B cell (primary cell): ENCODE data around the gene PPP3CA. TPM values are rescaled to one million over a fixed set of nuclear protein-coding genes. Genes with fewer than 3 reads are reported as not detected.

Source experiments
- ATAC-seq: fragments of 200-7000 bp; cut with Tn5 transposase; one replicate; pipeline ENCODE4 v1.10.0; 2021; ENCODE audit warnings: low read depth, mild to moderate bottlenecking, moderate number of reproducible peaks, moderate library complexity
- CTCF ChIA-PET: fragments of 350-600 bp; sonication (Branson Sonifier 250); formaldehyde crosslinking; loops from one replicate; lab custom pipeline; 2021; ENCODE audit warnings: antibody characterized with exemption, inconsistent platforms; lab: Charles Lee
- POLR2A ChIA-PET: fragments of 350-600 bp; sonication (Branson Sonifier 250); formaldehyde crosslinking; loops from one replicate; lab custom pipeline; 2021; ENCODE audit warnings: antibody characterized with exemption; lab: Charles Lee
- DNase-seq: peaks from one replicate; pipeline ENCODE4 v3.0.0; 2013
- H2AFZ ChIP-seq: 2 replicates; pipeline ENCODE4 v1.6.1; 2012; ENCODE audit warnings: mild to moderate bottlenecking, low read depth, low read length; ENCODE audit not compliant: insufficient read depth, poor library complexity, severe bottlenecking
- H3K27ac ChIP-seq, 2 donors: 1 replicate in 1 of 2; 2 replicates in 1 of 2; pipeline ENCODE4 v1.5.1; 2012 to 2013; ENCODE audit warnings: low read length in 2 of 2, mild to moderate bottlenecking in 2 of 2, moderate library complexity in 1 of 2
- H3K27me3 ChIP-seq, 4 experiments: fragments of 200-600 bp in 1 of 4; sonication (generic) in 1 of 4; replicated peaks in 1 of 4; 1 replicate in 2 of 4; 2 replicates in 2 of 4; pipeline versions ENCODE4 v1.6.1 to v1.7.0; 2013 to 2016; ENCODE audit warnings: low read length in 3 of 4, mild to moderate bottlenecking in 2 of 4, mixed read lengths in 1 of 4, moderate library complexity in 1 of 4; ENCODE audit not compliant: insufficient read depth in 4 of 4, control insufficient read depth in 3 of 4; ENCODE audit errors: control extremely low read depth in 1 of 4
- H3K36me3 ChIP-seq, 2 experiments: replicated peaks in 1 of 2; 1 replicate in 1 of 2; 2 replicates in 1 of 2; pipeline versions ENCODE4 v1.6.1 to v1.7.1; 2013; ENCODE audit warnings: low read length in 1 of 2; ENCODE audit not compliant: insufficient read depth in 2 of 2, control insufficient read depth in 1 of 2; ENCODE audit errors: control extremely low read depth in 1 of 2, extremely low read depth in 1 of 2
- H3K4me1 ChIP-seq, 2 donors: fragments of 200-600 bp in 1 of 2; sonication (generic) in 1 of 2; 1 replicate in 1 of 2; 2 replicates in 1 of 2; pipeline versions ENCODE4 v1.5.1 to v1.6.1; 2013 to 2017; ENCODE audit warnings: low read length in 2 of 2; ENCODE audit not compliant: control insufficient read depth in 2 of 2, insufficient read depth in 2 of 2
- H3K4me2 ChIP-seq: replicated peaks from 2 replicates; pipeline ENCODE3; 2012; ENCODE audit warnings: mild to moderate bottlenecking, low read depth, low read length; ENCODE audit not compliant: poor library complexity, severe bottlenecking
- H3K4me3 ChIP-seq, 5 experiments: fragments of 200-600 bp in 1 of 5; sonication (generic) in 1 of 5; 1 replicate in 3 of 5; 2 replicates in 2 of 5; pipeline versions ENCODE4 v1.5.1 to v1.7.0; 2011 to 2016; ENCODE audit warnings: low read length in 4 of 5, mild to moderate bottlenecking in 4 of 5, low read depth in 2 of 5, control low read depth in 1 of 5, moderate library complexity in 1 of 5; ENCODE audit not compliant: insufficient read depth in 1 of 5; ENCODE audit errors: control extremely low read depth in 1 of 5, extremely low read depth in 1 of 5
- H3K79me2 ChIP-seq: fragments of 200-600 bp; sonication (generic); one replicate; pipeline ENCODE4 v1.6.0; 2016; ENCODE audit warnings: low read length; ENCODE audit not compliant: control insufficient read depth, insufficient read depth
- H3K9ac ChIP-seq: fragments of 200-600 bp; sonication (generic); 2 replicates; pipeline ENCODE4 v1.6.1; 2017; ENCODE audit warnings: mild to moderate bottlenecking, low read length, moderate library complexity
- H3K9me3 ChIP-seq, 3 donors: one replicate each; pipeline versions ENCODE4 v1.6.1 to v1.7.1; 2013; ENCODE audit warnings: low read length in 2 of 3; ENCODE audit not compliant: control insufficient read depth in 2 of 3, insufficient read depth in 1 of 3; ENCODE audit errors: control extremely low read depth in 1 of 3
- H4K20me1 ChIP-seq: 2 replicates; pipeline ENCODE4 v1.6.0; 2012; ENCODE audit warnings: mild to moderate bottlenecking, low read length; ENCODE audit not compliant: insufficient read depth, control insufficient read depth, poor library complexity, severe bottlenecking
- H3K27ac Mint-ChIP-seq: one replicate; pipeline ENCODE4 v1.8.0; 2021; ENCODE audit warnings: mixed read lengths
- H3K27me3 Mint-ChIP-seq: one replicate; pipeline ENCODE4 v1.8.0; 2021; ENCODE audit warnings: mixed read lengths
- H3K4me1 Mint-ChIP-seq: one replicate; pipeline ENCODE4 v1.8.0; 2021; ENCODE audit warnings: mixed read lengths
- H3K4me3 Mint-ChIP-seq: one replicate; pipeline ENCODE4 v1.8.0; 2021; ENCODE audit warnings: mixed read lengths
- H3K9me3 Mint-ChIP-seq: one replicate; pipeline ENCODE4 v1.8.0; 2022; ENCODE audit warnings: mixed read lengths; ENCODE audit not compliant: insufficient read depth
- EZH2 ChIP-seq: IDR thresholded peaks from 2 replicates; pipeline ENCODE4 v1.6.1; 2012; ENCODE audit warnings: borderline replicate concordance, low read depth, mild to moderate bottlenecking, moderate library complexity, low read length; ENCODE audit not compliant: insufficient read depth, poor library complexity, severe bottlenecking
- WGBS: methylation state at CpG from one replicate; pipeline ENCODE4 v1.1.5; 2013; ENCODE audit warnings: missing lambda C conversion rate; ENCODE audit not compliant: insufficient coverage; 5-methylcytosine and 5-hydroxymethylcytosine counted together
- intact Hi-C: fragments of 100-400 bp; cut with micrococcal nuclease; formaldehyde crosslinking; loops from one replicate; pipeline ENCODE4 v1.10.0; 2022
- polyA plus RNA-seq: library from polyadenylated mRNA; depleted of rRNA; stranded (reverse); fragments of >200 nt; gene quantifications from 2 replicates; pipeline ENCODE4 v1.2.3, GENCODE V29; 2012
- total RNA-seq, 2 donors: library from RNA; stranded (reverse); fragments of 120-200 nt in 1 of 2; gene quantifications; 1 replicate in 1 of 2; 2 replicates in 1 of 2; pipeline versions ENCODE4 v1.2.3 to v1.2.4, GENCODE V29; 2013 to 2022
- TF ChIP-seq, protein P1 (sequence below): fragments of 200-600 bp; IDR thresholded peaks from one replicate; pipeline ENCODE4 v1.8.0; 2022; ENCODE audit warnings: antibody characterized with exemption, mild to moderate bottlenecking

The PPP3CA gene
- total and polyA plus RNA-seq, 2 donors (not counting 1 experiment from before 2014, with no cell fraction given) = 14.3 to 85.1 TPM

DNA sequence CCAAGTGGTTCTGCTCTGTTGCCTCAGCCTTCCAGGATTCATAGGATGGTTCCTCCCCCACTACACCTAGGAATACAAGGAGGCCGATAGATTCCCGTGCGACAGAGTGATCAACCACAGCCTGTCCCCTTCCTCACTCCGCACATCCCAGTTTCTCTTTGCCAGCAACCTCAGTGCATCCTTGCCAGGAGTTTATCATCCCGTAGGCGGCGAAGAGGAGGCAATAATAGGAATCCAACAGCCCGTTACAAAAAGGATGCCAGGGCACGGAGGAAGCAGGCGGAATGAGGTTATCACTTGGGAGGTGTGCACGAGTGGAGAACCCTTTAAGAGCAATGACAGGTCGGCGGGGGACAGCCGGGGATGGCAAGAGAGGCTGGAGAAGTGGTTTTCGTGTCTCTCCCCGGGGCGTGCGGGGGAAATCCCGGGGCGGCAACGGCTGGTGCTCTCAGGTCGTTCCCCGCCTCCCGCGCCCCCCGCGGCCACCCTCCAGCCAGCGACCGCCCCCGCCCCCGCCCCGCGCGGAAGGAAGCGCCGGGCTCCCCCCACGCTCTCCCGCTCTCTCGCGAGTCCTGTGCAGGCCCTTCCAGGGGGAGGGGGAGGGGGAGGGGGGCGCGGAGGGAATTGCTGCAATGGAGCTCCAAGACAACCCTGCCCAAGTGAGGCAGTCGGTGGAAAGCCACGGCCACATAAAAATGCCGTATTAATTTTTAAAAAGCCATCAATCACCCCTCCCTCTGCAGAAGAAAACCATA, 1.6 kb downstream of the PPP3CA start:
- no peaks in the 10 kb centered on the region for H3K27me3 Mint-ChIP-seq
- intact Hi-C loops = loop anchor here (2.0 to 10.0 kb wide), 12 partner anchors 17 to 1395 kb away; partner anchors contain the start of genes BANK1, H2AZ1, NFKB1 and SLC39A8

More for the DNA sequence above, 1.6 kb downstream of the PPP3CA start:
- H3K27ac ChIP-seq = peak overlapping the region; percentile 63 to 88
- H4K20me1 ChIP-seq = peaks cover 17% of the 10 kb centered on the region
- H3K4me3 ChIP-seq = peak overlapping the region; percentile 77 to 96 (median 93)
- Mint-ChIP-seq H3K4me3 (peak overlapping the region; percentile 99), H3K4me1 (peaks cover 57% of the 10 kb centered on the region), H3K27ac (peak overlapping the region; percentile 95), H3K9me3 (no peaks in the 10 kb centered on the region)
- ATAC-seq (peak; percentile 3), DNase-seq (peak; percentile 86)
- peak overlapping the region; percentile 97 for H3K9ac ChIP-seq
- H3K4me1 ChIP-seq = peaks cover 22 to 50% of the 10 kb centered on the region in 2 donors
- peak overlapping the region; percentile 99 for H2AFZ ChIP-seq
- TF ChIP-seq, protein P1, sequence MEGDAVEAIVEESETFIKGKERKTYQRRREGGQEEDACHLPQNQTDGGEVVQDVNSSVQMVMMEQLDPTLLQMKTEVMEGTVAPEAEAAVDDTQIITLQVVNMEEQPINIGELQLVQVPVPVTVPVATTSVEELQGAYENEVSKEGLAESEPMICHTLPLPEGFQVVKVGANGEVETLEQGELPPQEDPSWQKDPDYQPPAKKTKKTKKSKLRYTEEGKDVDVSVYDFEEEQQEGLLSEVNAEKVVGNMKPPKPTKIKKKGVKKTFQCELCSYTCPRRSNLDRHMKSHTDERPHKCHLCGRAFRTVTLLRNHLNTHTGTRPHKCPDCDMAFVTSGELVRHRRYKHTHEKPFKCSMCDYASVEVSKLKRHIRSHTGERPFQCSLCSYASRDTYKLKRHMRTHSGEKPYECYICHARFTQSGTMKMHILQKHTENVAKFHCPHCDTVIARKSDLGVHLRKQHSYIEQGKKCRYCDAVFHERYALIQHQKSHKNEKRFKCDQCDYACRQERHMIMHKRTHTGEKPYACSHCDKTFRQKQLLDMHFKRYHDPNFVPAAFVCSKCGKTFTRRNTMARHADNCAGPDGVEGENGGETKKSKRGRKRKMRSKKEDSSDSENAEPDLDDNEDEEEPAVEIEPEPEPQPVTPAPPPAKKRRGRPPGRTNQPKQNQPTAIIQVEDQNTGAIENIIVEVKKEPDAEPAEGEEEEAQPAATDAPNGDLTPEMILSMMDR = no peak
- no peak for TF ChIP-seq EZH2
- CTCF ChIA-PET = interaction anchor here (0.7 to 2.5 kb wide), 6 partner anchors 18 to 410 kb away, joined by 3 to 10 read pairs (median 3); no protein-coding TSS in a partner anchor
- no peaks in the 10 kb centered on the region for H3K27me3 ChIP-seq
- no peaks in the 10 kb centered on the region for H3K9me3 ChIP-seq
- peaks cover 72% of the 10 kb centered on the region for H3K79me2 ChIP-seq
- H3K4me2 ChIP-seq = peak overlapping the region; percentile 96
- 1% methylated on average over 17 of the region's 45 CpGs for WGBS
- POLR2A ChIA-PET = interaction anchor here (0.6 to 2.7 kb wide), 9 partner anchors 9 to 999 kb away, joined by 3 to 11 read pairs (median 4); partner anchors contain the start of genes BANK1 and SLC39A8
- peaks cover 0 to 3% of the 10 kb centered on the region in 2 experiments for H3K36me3 ChIP-seq
